Left ventricle myocardium inferior (tissue), 1 donor: ENCODE data around the gene GLG1. TPM values are rescaled to one million over a fixed set of nuclear protein-coding genes. Genes with fewer than 3 reads are reported as not detected.
A peak's percentile ranks its signal among the peaks of the same experiment; 100 is the strongest.

Experiments
- DNase-seq: peaks from one replicate; pipeline ENCODE4 v3.0.0-alpha.2; 2020
- H3K27ac ChIP-seq: fragments of 200-600 bp; replicated peaks from 2 replicates; pipeline ENCODE4 v1.8.0; 2021
- H3K27me3 ChIP-seq: fragments of 200-600 bp; 2 replicates; pipeline ENCODE4 v1.8.0; 2021; ENCODE audit warnings: low read depth
- H3K36me3 ChIP-seq: fragments of 200-600 bp; 2 replicates; pipeline ENCODE4 v1.8.0; 2021
- H3K4me1 ChIP-seq: fragments of 200-600 bp; 2 replicates; pipeline ENCODE4 v1.8.0; 2021
- H3K4me3 ChIP-seq: fragments of 200-600 bp; 2 replicates; pipeline ENCODE4 v1.8.0; 2021; ENCODE audit warnings: mild to moderate bottlenecking, moderate library complexity
- H3K9me3 ChIP-seq: fragments of 200-600 bp; replicated peaks from 2 replicates; pipeline ENCODE4 v1.8.0; 2021
- CTCF ChIP-seq: fragments of 200-600 bp; IDR thresholded peaks from 2 replicates; pipeline ENCODE4 v1.8.0; 2021; ENCODE audit warnings: antibody characterized with exemption, mild to moderate bottlenecking, borderline replicate concordance
- intact Hi-C: fragments of 100-400 bp; cut with micrococcal nuclease; formaldehyde crosslinking; loops from one replicate; pipeline ENCODE4 v1.11.0; 2022
- total RNA-seq: library from RNA; stranded (reverse); fragmentation: NEBNext Ultra II Directional; extraction: Animal tissue kit (Norgen Biotek cat#: 25700); gene quantifications from one replicate; pipeline ENCODE4 v1.2.1, GENCODE V29; 2021
- donor health status: DM: no; HTN: yes; CAD: no; lungs with severe emphysema.

GLG1 gene
- total RNA-seq, 1 donor from 2014 or later = 72.7 TPM

GRCh38 chr16:74623214-74623838, 16.4 kb upstream of the GLG1 start:
- Histone ChIP-seq H3K27ac (peak overlapping the region; percentile 31), H3K9me3 (no peaks in the 10 kb centered on the region), H3K36me3 (peaks cover 70% of the 10 kb centered on the region), H3K4me3 (no peak overlapping the region), H3K27me3 (no peaks in the 10 kb centered on the region), H3K4me1 (peaks cover 19% of the 10 kb centered on the region)
- no peak for DNase-seq
- intact Hi-C loops = no loop called here
- TF ChIP-seq CTCF = peak; percentile 74

GRCh38 chr16:74622005-74622404, 15.1 kb upstream of the GLG1 start:
- no peaks in the 10 kb centered on the region for H3K9me3 ChIP-seq
- no peak for TF ChIP-seq CTCF
- peaks cover 7% of the 10 kb centered on the region for H3K4me1 ChIP-seq
- H3K36me3 ChIP-seq = peaks cover 57% of the 10 kb centered on the region
- H3K27ac ChIP-seq = no peak overlapping the region
- no peak overlapping the region for H3K4me3 ChIP-seq
- no peaks in the 10 kb centered on the region for H3K27me3 ChIP-seq
- intact Hi-C loops = no loop called here
- no peak for DNase-seq

- no peak for TF ChIP-seq CTCF
- Histone ChIP-seq H3K36me3 (peaks cover 12% of the 10 kb centered on the region), H3K27ac (no peak overlapping the region), H3K4me1 (no peaks in the 10 kb centered on the region), H3K9me3 (no peaks in the 10 kb centered on the region), H3K27me3 (no peaks in the 10 kb centered on the region), H3K4me3 (no peak overlapping the region)
- intact Hi-C loops = no loop called here
- DNase-seq = no peak
These were observed 10.4 kb upstream of the GLG1 start for GRCh38 chr16:74617206-74617788.

- H3K9me3 ChIP-seq = no peaks in the 10 kb centered on the region
- no peak overlapping the region for H3K4me3 ChIP-seq
- DNase-seq = no peak
- no peak for TF ChIP-seq CTCF
- no peak overlapping the region for H3K27ac ChIP-seq
- H3K36me3 ChIP-seq = no peaks in the 10 kb centered on the region
- intact Hi-C loops = no loop called here
- H3K4me1 ChIP-seq = peaks cover 8% of the 10 kb centered on the region
- H3K27me3 ChIP-seq = no peaks in the 10 kb centered on the region
These were observed 4.8 kb upstream of the GLG1 start for GRCh38 chr16:74611721-74612120.

GRCh38 chr16:74608944-74609343, 2.0 kb upstream of the GLG1 start:
- no peaks in the 10 kb centered on the region for H3K27me3 ChIP-seq
- no peak overlapping the region for H3K4me3 ChIP-seq
- TF ChIP-seq CTCF = no peak
- intact Hi-C loops = no loop called here
- no peaks in the 10 kb centered on the region for H3K36me3 ChIP-seq
- H3K27ac ChIP-seq = no peak overlapping the region
- no peaks in the 10 kb centered on the region for H3K9me3 ChIP-seq
- DNase-seq = no peak
- peaks cover 36% of the 10 kb centered on the region for H3K4me1 ChIP-seq
